Colonic mucosa (tissue), 4 donors: ENCODE measurements around the gene IL18R1. TPM values are rescaled to one million over a fixed set of nuclear protein-coding genes. Genes with fewer than 3 reads are reported as not detected.

Experiments
- DNase-seq: peaks from one replicate; pipeline ENCODE4 v3.0.0-alpha.2; 2020
- H3K27ac ChIP-seq: fragments of 200-600 bp; one replicate; pipeline ENCODE4 v1.8.0; 2021
- H3K27me3 ChIP-seq: fragments of 200-600 bp; one replicate; pipeline ENCODE4 v1.8.0; 2021
- H3K36me3 ChIP-seq: fragments of 200-600 bp; one replicate; pipeline ENCODE4 v1.8.0; 2021
- H3K4me1 ChIP-seq: fragments of 200-600 bp; one replicate; pipeline ENCODE4 v1.8.0; 2021; ENCODE audit warnings: mild to moderate bottlenecking
- H3K4me3 ChIP-seq: fragments of 200-600 bp; one replicate; pipeline ENCODE4 v1.8.0; 2021
- H3K9ac ChIP-seq, 2 donors: one replicate each; pipeline ENCODE4 v1.7.0; 2013; ENCODE audit warnings: control low read depth in 2 of 2, low read depth in 2 of 2, low read length in 2 of 2
- H3K9me3 ChIP-seq: fragments of 200-600 bp; one replicate; pipeline ENCODE4 v1.8.0; 2021
- CTCF ChIP-seq: fragments of 200-600 bp; IDR thresholded peaks from one replicate; pipeline ENCODE4 v1.8.0; 2022; ENCODE audit warnings: antibody characterized with exemption, mild to moderate bottlenecking
- intact Hi-C: fragments of 100-400 bp; cut with DNase I; formaldehyde crosslinking; loops from one replicate; pipeline ENCODE4 v1.14.1; 2022
- total RNA-seq, 2 donors: library from RNA; stranded (reverse); fragmentation: NEBNext Ultra II Directional in 1 of 2; extraction: Animal tissue kit (Norgen Biotek cat#: 25700) in 1 of 2; gene quantifications; one replicate each; pipeline ENCODE4 v1.2.1, GENCODE V29; 2021
- donor health status: healthy.
- donor health status: DM: no; HTN: no; CAD: no.
- donor health status: DM: no; HTN: no; CAD: no.

The IL18R1 gene
- total RNA-seq = 1 to 10 TPM; 1.1 to 3.0 TPM

- H3K4me3 ChIP-seq = peak within 1 kb of the TSS; percentile 73
- H3K9me3 ChIP-seq = no peaks in the 10 kb centered on the region
- peak within 1 kb of the TSS; percentile 74 to 82 for H3K9ac ChIP-seq
- DNase-seq = peak; percentile 76
- peak within 1 kb of the TSS; percentile 59 for H3K27ac ChIP-seq
- TF ChIP-seq CTCF = peak; percentile 83
- H3K4me1 ChIP-seq = peaks cover 3% of the 10 kb centered on the region
- intact Hi-C loops = loop anchor here (5.0 kb wide), 1 partner anchor 92 kb away; no protein-coding TSS in a partner anchor
- H3K36me3 ChIP-seq = no peaks in the 10 kb centered on the region
- H3K27me3 ChIP-seq = no peaks in the 10 kb centered on the region
Measured at GRCh38 chr2:102355526-102356380, at the start of gene IL18R1. Gene IL18R1, plus strand, starts transcription at chr2:102355796. Its CDS starts 6,865 bp downstream, at chr2:102362661.

GRCh38 chr2:102306125-102306524, 49.5 kb upstream of the IL18R1 start:
- Histone ChIP-seq H3K9me3 (no peaks in the 10 kb centered on the region), H3K27ac (no peak overlapping the region), H3K4me3 (no peak overlapping the region), H3K27me3 (no peaks in the 10 kb centered on the region), H3K4me1 (no peaks in the 10 kb centered on the region), H3K36me3 (no peaks in the 10 kb centered on the region), H3K9ac (no peak overlapping the region)
- intact Hi-C loops = no loop called here
- no peak for TF ChIP-seq CTCF
- DNase-seq = no peak

- no peak for TF ChIP-seq CTCF
- Histone ChIP-seq H3K9me3 (no peaks in the 10 kb centered on the region), H3K4me3 (no peak within 1 kb of the TSS), H3K27ac (no peak within 1 kb of the TSS), H3K36me3 (no peaks in the 10 kb centered on the region), H3K4me1 (no peaks in the 10 kb centered on the region), H3K9ac (no peak within 1 kb of the TSS), H3K27me3 (no peaks in the 10 kb centered on the region)
- DNase-seq = no peak
- intact Hi-C loops = no loop called here
Measured at GRCh38 chr2:102310964-102311640, 44.5 kb upstream of the IL18R1 start, which contains the start of gene IL1RL1. Gene IL1RL1, plus strand, starts transcription at chr2:102311563. Its CDS starts 26,702 bp downstream, at chr2:102338265.

GRCh38 chr2:102313025-102313424, 42.6 kb upstream of the IL18R1 start:
- intact Hi-C loops = no loop called here
- no peaks in the 10 kb centered on the region for H3K36me3 ChIP-seq
- H3K4me3 ChIP-seq = no peak overlapping the region
- no peak overlapping the region for H3K9ac ChIP-seq
- TF ChIP-seq CTCF = no peak
- no peak overlapping the region for H3K27ac ChIP-seq
- H3K9me3 ChIP-seq = no peaks in the 10 kb centered on the region
- peaks cover 3% of the 10 kb centered on the region for H3K4me1 ChIP-seq
- no peaks in the 10 kb centered on the region for H3K27me3 ChIP-seq
- DNase-seq = no peak

GRCh38 chr2:102313471-102313870, 42.1 kb upstream of the IL18R1 start:
- Histone ChIP-seq H3K4me3 (no peak overlapping the region), H3K4me1 (peaks cover 3% of the 10 kb centered on the region), H3K27ac (no peak overlapping the region), H3K9ac (no peak overlapping the region), H3K27me3 (no peaks in the 10 kb centered on the region), H3K36me3 (no peaks in the 10 kb centered on the region), H3K9me3 (no peaks in the 10 kb centered on the region)
- intact Hi-C loops = no loop called here
- no peak for DNase-seq
- no peak for TF ChIP-seq CTCF
